GM15510 (cell line): Measurements from ENCODE around the gene TMEM201.

Experiments used
- POLR2A ChIP-seq: IDR thresholded peaks from 3 replicates; pipeline ENCODE4 v1.6.1; 2011; ENCODE audit warnings: borderline replicate concordance; ENCODE audit not compliant: insufficient read length; ENCODE audit errors: extremely low read depth

Gene TMEM201

DNA sequence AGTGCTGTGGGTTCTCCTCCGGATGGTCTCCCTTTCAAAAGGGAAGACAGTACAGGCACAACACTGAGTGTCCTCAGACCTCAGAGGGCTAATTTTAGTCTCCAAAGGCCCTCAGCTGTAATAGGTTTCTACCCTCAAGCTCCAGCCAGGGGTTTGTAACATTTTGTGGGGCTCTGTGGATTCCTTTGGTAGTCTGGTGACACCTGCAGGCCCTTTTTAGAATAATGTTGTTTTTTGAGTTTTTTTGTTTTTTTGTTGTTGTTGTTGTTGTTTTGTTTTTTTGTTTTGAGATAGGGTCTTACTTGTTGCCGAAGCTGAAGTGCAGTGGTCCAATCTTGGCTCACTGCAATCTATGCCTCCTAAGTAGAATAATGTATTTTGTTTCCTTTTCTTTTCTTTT lies 15.0 kb upstream of the TMEM201 start:
- TF ChIP-seq POLR2A, result no peak

DNA sequence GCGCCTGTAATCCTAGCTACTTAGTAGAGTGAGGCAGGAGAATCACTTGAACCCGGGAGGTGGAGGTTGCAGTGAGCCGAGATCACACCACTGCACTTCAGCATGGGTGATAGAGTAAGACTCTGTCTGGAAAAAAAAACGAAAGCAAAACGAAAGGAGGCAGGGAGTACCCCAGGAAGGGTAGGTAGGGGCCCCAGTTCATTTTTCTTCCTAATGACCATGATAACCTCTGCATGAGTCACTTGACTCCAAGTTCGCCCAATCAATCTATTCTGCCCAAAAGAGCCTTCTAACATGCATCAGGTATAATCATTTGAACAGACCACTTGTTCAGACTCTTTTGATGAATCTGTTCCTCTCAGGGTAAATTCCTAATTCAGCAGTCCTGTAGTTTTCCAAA lies 13.2 kb upstream of the TMEM201 start:
- no peak for TF ChIP-seq POLR2A

DNA sequence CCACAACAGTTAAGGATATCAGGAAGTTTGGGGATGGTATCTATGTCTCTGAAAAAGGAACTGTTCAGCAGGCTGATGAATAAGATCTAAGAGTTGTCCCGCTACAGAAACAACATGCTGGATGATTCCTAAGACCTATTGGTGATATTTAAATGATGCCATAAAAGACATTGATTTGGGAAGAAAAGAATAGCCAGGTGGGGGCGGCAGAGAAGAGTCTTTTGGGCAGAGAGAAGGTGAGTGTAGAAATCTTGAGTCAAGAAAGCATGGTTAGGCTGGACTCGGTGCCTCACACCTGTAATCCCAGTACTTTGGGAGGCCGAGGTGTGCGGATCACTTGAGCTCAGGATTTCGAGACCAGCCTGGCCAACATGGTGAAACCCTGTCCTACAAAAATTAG lies 11.8 kb upstream of the TMEM201 start:
- no peak for TF ChIP-seq POLR2A

DNA sequence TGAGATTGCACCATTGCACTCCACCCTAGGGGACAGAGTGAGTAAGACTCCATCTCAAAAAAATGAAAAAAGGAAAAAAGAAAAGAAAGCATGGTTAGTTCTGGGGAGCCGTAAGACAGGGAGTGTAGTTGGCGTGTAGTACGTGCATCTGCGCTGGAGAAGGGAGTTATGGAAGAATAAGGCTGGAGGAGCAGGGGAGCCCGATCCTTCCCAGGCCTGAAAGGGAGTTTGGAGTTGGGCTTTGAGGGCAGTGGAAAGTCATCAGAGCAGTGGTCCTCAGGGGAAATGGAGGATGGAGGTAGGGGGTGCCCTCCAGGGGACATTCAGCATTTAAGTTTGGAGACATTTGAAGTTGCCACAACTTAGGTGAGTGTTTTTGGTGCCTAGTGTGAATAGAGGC lies 11.3 kb upstream of the TMEM201 start:
- no peak for TF ChIP-seq POLR2A

DNA sequence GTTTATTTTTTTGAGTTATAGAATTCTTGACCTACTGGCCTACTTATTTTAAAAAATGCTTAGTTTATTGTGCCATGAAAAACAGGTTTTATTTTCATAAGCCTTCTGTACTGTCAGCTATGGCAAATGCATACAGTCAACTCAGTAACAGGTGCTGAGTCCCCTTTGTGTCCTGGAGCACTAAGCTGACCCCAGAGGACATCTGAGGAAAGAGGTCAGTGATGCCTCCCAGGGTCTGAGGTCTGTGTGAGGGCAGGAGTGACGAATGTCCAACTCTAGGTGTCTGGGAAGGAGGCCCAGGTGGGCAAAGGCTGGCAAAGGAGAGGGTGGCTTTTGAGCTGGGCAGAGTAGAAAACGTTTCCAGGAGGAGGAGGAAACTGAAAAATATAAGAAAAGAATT lies 7.8 kb upstream of the TMEM201 start:
- TF ChIP-seq POLR2A, result no peak

DNA sequence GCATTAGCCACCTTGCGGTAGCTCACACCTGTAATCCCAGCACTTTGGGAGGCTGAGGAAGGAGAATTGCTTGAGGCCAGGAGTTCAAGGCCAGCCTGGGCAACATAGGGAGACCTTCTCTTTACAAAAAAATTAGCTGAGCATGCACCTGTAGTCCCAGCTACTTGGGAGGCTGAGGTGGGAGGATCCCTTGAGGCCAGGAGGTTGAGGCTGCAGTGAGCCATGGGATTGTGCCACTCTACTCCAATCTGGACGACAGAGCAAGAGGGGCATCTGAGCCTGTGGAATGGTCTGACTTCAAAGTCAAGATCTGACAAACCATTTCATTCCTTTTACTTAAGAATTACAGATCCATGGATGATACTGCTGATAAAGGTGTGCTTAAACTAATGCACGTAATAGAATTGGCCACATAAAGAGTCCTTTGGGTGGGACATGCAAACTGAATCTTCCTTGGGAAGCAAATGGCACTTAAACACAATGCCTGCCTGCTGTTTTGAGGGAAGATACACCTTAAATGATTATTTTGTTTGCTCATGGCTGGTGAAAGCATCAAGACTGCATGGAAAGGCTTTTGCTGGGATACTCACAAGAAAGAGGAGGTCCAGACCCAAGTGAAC lies 2.5 kb upstream of the TMEM201 start:
- no peak for TF ChIP-seq POLR2A

DNA sequence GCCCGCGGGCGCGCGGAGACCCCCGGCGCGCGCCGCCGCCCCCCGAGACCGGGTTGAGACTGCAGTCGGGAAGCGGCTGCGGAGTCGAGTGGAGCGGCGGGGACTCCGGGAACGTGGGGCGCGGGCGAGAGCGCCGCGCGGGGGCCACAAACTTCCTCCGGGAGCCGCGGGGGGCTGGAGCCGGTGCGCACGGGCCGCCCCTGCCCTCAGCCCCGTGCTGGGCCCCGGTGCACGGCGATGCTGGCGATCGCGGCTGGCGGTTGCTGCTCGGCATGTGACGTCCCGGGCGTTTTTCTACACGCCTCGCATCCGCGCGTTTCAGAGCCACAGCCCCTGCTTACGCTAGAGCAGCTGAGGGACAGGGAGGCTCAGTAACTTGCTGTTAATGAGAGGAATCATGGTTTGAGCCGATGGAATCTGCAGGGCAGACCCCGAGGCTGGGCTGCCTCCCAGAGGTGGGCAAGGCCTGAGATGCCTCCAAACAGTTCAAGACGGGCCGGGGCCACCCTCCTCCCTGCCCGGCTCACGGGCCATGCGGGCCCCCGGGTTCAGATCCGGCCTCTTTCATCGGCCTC lies 520 bp downstream of the TMEM201 start:
- TF ChIP-seq POLR2A, result no peak

DNA sequence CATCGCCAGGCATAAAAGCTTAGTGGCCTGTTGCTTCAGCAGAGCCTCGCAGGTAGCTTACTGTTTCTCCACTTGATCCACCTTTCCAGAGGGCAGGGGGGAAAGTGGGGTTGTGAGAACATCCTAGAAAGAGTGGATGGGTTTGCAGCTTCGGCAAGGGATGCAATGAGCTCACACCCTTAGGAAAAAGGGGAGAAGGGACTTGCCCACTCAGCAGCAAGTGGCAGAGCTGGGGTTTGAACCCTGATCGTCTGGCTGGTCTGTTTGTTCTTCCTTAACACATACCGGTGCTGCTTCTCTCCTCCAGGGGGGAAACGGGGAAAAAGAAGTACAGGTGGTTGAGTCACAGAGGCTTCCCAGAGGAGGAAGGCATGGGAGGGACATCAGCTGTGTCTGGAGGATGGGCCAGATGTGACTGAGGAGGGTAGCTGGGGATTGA lies 1.0 kb downstream of the TMEM201 start:
- TF ChIP-seq POLR2A, result no peak

DNA sequence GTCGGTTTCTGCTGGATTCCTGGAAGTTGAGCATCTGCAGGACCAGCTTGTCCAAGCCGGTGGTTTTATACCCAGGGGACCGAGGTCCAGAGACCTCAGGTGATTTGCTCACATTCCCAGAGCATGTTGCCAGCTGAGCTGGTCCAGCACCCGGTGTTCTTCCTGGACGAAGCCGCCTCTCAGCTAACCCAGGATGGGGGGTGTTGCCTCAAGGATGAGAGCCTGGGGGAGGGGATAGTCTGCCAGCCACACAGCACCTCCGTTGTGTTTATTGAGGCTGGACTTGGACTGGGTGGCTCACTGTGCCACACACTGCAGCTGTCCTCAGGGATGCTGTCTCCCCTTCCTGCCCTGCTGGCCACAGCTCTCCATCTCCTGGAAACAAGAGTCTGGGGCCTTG lies 1.5 kb downstream of the TMEM201 start:
- no peak for TF ChIP-seq POLR2A

DNA sequence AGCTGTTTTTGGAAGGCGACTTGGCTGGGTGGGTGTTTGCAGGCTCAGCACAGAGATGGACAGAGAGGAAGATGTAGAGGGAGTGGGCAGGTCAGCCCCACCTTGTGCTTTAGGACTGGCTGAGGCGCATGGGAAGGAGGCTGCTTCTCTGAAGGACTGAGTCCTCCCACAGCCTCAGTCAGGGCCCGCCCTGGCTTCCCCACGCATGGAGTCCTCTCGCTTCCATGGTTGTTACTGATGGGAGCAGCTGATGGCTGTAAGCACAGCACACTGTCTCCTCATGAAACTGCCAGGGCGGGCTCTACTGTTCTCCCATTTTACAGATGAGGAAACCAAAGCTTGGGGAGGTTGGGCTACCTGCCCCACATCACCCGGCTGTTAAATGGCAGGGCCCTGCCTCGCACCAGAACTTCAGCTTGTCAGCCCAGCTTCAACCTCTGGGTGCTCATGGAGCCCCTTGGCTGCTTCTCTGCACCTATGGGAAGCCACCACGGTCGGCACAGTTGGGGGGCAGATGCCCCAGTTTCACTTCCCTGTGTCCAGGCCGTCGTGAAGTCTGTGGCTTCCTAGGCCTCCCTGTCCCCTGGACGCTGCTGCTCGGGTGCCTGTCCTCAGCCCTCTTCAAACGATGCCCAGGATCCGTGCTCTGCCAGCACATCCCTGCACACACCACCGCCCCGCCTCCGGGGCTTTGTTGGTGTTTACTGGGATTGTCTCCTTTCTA lies 2.4 kb downstream of the TMEM201 start:
- no peak for TF ChIP-seq POLR2A

DNA sequence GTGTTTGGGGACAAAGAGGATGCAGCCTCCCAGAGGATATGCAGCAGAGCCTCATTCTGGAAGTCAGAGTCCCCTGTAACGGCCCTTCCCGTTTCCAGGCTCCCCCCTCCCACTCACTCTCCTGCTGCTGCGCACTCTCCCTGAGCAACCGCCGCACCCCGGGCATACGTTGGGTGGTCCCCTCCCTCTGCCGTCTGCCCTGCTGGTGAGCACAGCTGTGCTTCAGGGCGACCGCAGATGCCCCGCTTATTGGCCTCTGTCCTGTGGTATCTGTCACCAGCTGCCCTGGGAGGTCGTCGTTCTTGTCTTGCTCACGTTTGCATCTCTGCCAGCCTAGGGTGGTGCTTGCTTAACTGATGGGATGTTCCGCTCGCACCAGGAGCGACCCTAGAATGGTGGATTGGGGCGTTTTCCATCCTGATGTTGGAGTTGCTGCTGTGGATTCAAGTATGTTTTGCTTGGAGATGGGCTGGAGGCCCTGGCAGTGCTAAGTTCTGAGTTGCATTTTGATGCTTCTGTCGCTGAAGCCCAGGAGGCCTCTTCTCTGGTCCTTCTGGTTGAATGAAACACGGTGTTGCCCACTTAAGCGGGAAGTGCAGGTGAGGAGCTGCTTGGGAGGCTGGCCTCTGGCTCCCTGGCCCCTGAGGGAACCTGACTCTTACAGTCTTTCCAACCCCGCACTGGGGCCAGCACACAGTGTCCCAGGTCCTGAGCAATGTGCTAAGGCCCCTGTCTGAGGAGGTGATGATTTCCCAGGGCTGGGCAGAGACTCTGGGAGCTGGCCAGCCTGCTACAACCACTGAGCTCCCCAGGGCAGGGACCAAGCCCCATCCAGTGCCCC lies 3.2 kb downstream of the TMEM201 start:
- no peak for TF ChIP-seq POLR2A

DNA sequence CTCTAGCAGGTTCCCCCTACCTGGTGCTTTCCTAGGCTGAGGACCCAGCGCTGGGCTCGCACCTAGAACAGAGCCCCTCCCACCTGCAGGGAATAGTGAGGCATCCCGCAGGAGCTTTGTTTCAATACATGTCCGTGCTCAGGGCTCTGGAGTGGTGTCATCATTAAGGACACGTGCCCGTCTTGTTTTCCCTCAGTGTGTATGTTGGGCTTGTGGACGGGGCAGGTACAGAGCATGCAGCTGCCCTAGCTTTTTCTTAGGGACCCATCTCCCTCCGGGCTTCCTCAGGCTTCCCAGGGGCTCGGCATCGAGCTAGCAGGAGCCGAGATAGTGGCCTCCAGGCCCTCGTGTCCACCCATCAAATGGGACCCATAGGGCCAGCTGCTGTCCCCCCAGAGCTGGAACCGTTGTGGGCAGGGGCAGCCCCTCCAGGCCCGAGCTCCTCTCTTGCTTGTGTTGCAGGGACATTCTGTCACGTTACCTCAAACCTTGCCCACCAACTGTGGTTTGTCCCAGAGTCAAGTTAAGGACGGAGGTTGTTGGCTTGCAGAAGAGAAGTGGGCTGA lies 3.9 kb downstream of the TMEM201 start:
- no peak for TF ChIP-seq POLR2A

DNA sequence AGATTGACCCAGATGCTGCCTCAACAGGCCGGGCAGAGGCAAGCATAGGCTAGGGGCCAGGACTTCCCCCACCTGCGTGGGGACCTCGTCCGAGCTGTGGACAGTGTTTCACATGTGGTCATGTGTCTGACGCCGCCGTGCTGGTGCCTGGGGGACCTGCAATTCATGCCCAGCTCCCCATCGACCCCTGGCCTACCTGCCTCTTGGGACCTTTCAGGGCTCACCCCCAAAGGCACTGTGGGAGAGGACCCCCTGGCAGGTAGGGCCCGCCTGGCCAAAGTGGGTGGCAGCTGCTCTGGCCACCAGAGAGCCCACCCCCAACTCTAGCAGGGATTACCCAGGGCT lies 4.4 kb downstream of the TMEM201 start:
- no peak for TF ChIP-seq POLR2A

DNA sequence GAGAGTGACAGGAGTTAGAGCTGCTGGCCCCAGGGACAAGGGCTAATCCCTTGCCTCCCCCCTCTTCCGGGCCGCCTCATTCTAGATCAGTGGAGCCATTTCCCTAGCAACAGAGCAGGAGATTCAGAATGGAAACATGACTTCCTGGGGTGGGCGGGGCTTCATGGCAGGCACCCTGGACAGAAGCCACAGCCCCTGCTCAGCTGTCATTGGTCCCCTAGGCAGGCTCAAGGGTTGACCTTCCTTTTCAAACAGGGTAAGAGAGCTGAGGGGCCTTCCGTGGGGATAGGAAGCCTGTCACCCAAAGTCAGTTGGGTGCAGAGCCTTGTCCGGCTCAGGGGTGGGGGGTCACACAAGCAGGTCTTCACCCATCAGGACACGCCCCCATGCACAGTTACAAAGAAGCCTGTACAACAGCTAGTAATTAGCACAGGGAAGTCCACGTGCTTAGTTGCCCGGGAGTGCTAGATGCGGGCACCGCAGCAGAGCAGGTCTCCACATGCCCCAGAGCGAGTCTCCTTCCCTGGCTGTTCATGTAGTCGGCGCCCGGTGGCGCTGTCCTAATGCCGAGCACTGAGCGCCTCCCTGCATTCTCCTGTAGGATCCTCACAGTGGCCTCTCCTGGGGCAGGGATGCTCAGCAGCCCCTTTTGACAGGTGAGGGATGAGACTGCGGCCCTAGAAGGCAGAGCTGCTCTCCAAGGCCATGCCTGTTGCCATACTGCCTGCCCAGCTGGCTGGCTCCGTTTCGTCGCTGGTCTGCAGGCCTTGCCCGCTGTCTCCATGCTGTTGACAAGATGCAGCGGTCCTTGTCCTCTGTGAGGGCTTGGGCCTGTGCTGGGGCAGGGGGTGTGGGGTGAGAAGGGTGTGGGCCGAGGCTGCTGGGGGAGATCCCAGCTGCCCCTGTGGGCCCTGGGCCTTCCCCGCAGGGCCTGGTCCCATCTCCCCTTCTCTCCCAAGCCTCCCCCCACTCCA lies 5.1 kb downstream of the TMEM201 start:
- no peak for TF ChIP-seq POLR2A
